Endothelial cell of umbilical vein (primary cell): ENCODE measurements around the gene KMT5B. TPM values are rescaled to one million over a fixed set of nuclear protein-coding genes. Genes with fewer than 3 reads are reported as not detected.

ENCODE experiments used
- BruUV-seq: library from RNA; stranded (reverse); fragments of 400-500 nt; replicated peaks from 2 replicates; lab custom pipeline; 2021; lab: Mats Ljungman, UMichigan
- CTCF ChIA-PET: fragments of 300-600, 350-600 bp; sonication (Branson Sonifier 250); formaldehyde crosslinking; loops from one replicate; lab custom pipeline; 2021; ENCODE audit warnings: antibody characterized with exemption, inconsistent platforms; lab: Charles Lee
- POLR2A ChIA-PET: fragments of 300-600, 350-600 bp; sonication (Branson Sonifier 250); formaldehyde crosslinking; loops from one replicate; lab custom pipeline; 2021; ENCODE audit warnings: antibody characterized with exemption, inconsistent platforms; lab: Charles Lee
- DNase-seq: peaks from one replicate; pipeline ENCODE4 v3.0.0-alpha.2; 2011; ENCODE audit warnings: low read depth, low spot score
- FAIRE-seq: peaks from 2 replicates; lab custom pipeline; 2011; peaks lifted over from hg19 to GRCh38; lab: Jason Lieb, UNC
- H2AFZ ChIP-seq: 2 replicates; pipeline ENCODE4 v1.6.0; 2012; ENCODE audit warnings: low read depth, low read length, control low read depth, inconsistent platforms
- H3K27ac ChIP-seq: 2 replicates; pipeline ENCODE4 v1.5.1; 2011; ENCODE audit warnings: low read depth, mild to moderate bottlenecking, control low read depth, low read length, moderate library complexity; ENCODE audit not compliant: insufficient read depth
- H3K27me3 ChIP-seq, 2 experiments: 2 replicates each; pipeline versions ENCODE4 v1.6.0 to v1.6.1; 2011; ENCODE audit warnings: low read length in 2 of 2, mixed read lengths in 1 of 2; ENCODE audit not compliant: control insufficient read depth in 2 of 2, insufficient read depth in 2 of 2
- H3K36me3 ChIP-seq, 2 experiments: 2 replicates in 1 of 2; 3 replicates in 1 of 2; pipeline ENCODE4 v1.5.1; 2011; ENCODE audit warnings: low read length in 2 of 2, mild to moderate bottlenecking in 1 of 2, moderate library complexity in 1 of 2; ENCODE audit not compliant: control insufficient read depth in 2 of 2, insufficient read depth in 2 of 2; ENCODE audit errors: extremely low read depth in 1 of 2
- H3K4me1 ChIP-seq: 3 replicates; pipeline ENCODE4 v1.5.1; 2011; ENCODE audit warnings: mild to moderate bottlenecking, low read length; ENCODE audit not compliant: control insufficient read depth, insufficient read depth; ENCODE audit errors: extremely low read depth
- H3K4me2 ChIP-seq: 2 replicates; pipeline ENCODE4 v1.6.1; 2011; ENCODE audit warnings: low read length, control low read depth, mixed read lengths; ENCODE audit not compliant: insufficient read depth
- H3K4me3 ChIP-seq, 3 experiments: fragments of 200-600 bp in 1 of 3; sonication (generic), shearing (Covaris generic) in 1 of 3; replicated peaks in 1 of 3; 2 replicates each; pipeline ENCODE4 v1.5.1; 2011 to 2016; ENCODE audit warnings: control low read depth in 3 of 3, low read length in 3 of 3, mild to moderate bottlenecking in 2 of 3, inconsistent platforms in 1 of 3, low read depth in 1 of 3, moderate library complexity in 1 of 3; ENCODE audit not compliant: insufficient read depth in 1 of 3
- H3K79me2 ChIP-seq: 2 replicates; pipeline ENCODE4 v1.6.0; 2012; ENCODE audit warnings: low read length, inconsistent platforms; ENCODE audit not compliant: control insufficient read depth, insufficient read depth
- H3K9ac ChIP-seq: replicated peaks from 2 replicates; pipeline ENCODE3; 2011; ENCODE audit warnings: low read length, control low read depth; ENCODE audit not compliant: insufficient read depth; ENCODE audit errors: extremely low read depth
- H3K9me1 ChIP-seq: replicated peaks from 3 replicates; pipeline ENCODE4 v1.6.0; 2011; ENCODE audit warnings: mild to moderate bottlenecking, low read length; ENCODE audit not compliant: control insufficient read depth, insufficient read depth; ENCODE audit errors: extremely low read depth
- H3K9me3 ChIP-seq: replicated peaks from 2 replicates; pipeline ENCODE4 v1.5.1; 2012; ENCODE audit warnings: low read length, inconsistent platforms; ENCODE audit not compliant: control insufficient read depth, insufficient read depth
- H4K20me1 ChIP-seq: replicated peaks from 2 replicates; pipeline ENCODE3; 2011; ENCODE audit warnings: mild to moderate bottlenecking, low read length; ENCODE audit not compliant: control insufficient read depth, insufficient read depth; ENCODE audit errors: extremely low read depth
- CTCF ChIP-seq, 2 donors: IDR thresholded peaks; 1 replicate in 1 of 2; 2 replicates in 1 of 2; pipeline ENCODE4 v1.5.1; 2011; ENCODE audit warnings: low read length in 2 of 2, mild to moderate bottlenecking in 2 of 2, moderate library complexity in 2 of 2, control low read depth in 1 of 2, inconsistent platforms in 1 of 2, low read depth in 1 of 2; ENCODE audit not compliant: insufficient read depth in 1 of 2; ENCODE audit errors: extremely low read depth in 1 of 2
- EZH2 ChIP-seq: IDR thresholded peaks from 2 replicates; pipeline ENCODE4 v1.6.1; 2012; ENCODE audit warnings: borderline replicate concordance, low read depth, mild to moderate bottlenecking, moderate library complexity, low read length, inconsistent platforms; ENCODE audit not compliant: severe bottlenecking
- FOS ChIP-seq: IDR thresholded peaks from 2 replicates; pipeline ENCODE4 v1.6.1; 2011; ENCODE audit warnings: mild to moderate bottlenecking, low read length, moderate library complexity, borderline replicate concordance; ENCODE audit not compliant: insufficient read depth
- GATA2 ChIP-seq: IDR thresholded peaks from 2 replicates; pipeline ENCODE4 v1.7.0; 2011; ENCODE audit warnings: low read depth, mild to moderate bottlenecking, moderate library complexity, mixed read lengths, low read length; ENCODE audit not compliant: insufficient read length, insufficient read depth
- JUN ChIP-seq: IDR thresholded peaks from 2 replicates; pipeline ENCODE4 v1.6.1; 2011; ENCODE audit warnings: borderline replicate concordance, low read depth; ENCODE audit not compliant: insufficient read length, insufficient read depth
- MAX ChIP-seq: IDR thresholded peaks from 2 replicates; pipeline ENCODE4 v1.6.1; 2011; ENCODE audit not compliant: insufficient read depth, insufficient read length
- MYC ChIP-seq: IDR thresholded peaks from one replicate; pipeline ENCODE4 v1.6.1; 2011; ENCODE audit warnings: mild to moderate bottlenecking, low read depth, low read length
- POLR2A ChIP-seq: IDR thresholded peaks from 2 replicates; pipeline ENCODE4 v1.6.1; 2012; ENCODE audit warnings: low read depth, mild to moderate bottlenecking, control low read depth, low read length
- POLR2AphosphoS5 ChIP-seq: IDR thresholded peaks from 2 replicates; pipeline ENCODE4 v1.6.1; 2012; ENCODE audit warnings: low read depth, mild to moderate bottlenecking, control low read depth, low read length, moderate library complexity; ENCODE audit not compliant: insufficient read depth
- dilution Hi-C: fragments of 300-500 bp; cut with MboI; formaldehyde crosslinking; loops from one replicate; pipeline ENCODE4 v1.15.0; 2019; ENCODE audit warnings: low sequenced_read_pairs; ENCODE audit not compliant: extremely low pct_ligation_motif_present
- intact Hi-C: fragments of 100-400 bp; cut with micrococcal nuclease; formaldehyde crosslinking; loops from one replicate; pipeline ENCODE4 v1.10.0; 2022
- polyA plus RNA-seq, 4 experiments: library from polyadenylated mRNA; depleted of rRNA in 3 of 4; stranded (reverse) in 3 of 4; unstranded in 1 of 4; fragments of >200 nt; gene quantifications; 2 replicates each; pipeline versions ENCODE4 v1.2.1 to v1.2.3, GENCODE V29; 2011 to 2012; ENCODE audit warnings: missing spikeins in 1 of 4
- total RNA-seq: library from RNA; stranded (reverse); gene quantifications from 2 replicates; pipeline ENCODE4 v1.2.3, GENCODE V29; 2021

The KMT5B gene
- total and polyA plus RNA-seq, 2 donors (not counting 3 experiments of a cell fraction or from before 2014, with no cell fraction given), result 10.1 to 36.3 TPM

DNA sequence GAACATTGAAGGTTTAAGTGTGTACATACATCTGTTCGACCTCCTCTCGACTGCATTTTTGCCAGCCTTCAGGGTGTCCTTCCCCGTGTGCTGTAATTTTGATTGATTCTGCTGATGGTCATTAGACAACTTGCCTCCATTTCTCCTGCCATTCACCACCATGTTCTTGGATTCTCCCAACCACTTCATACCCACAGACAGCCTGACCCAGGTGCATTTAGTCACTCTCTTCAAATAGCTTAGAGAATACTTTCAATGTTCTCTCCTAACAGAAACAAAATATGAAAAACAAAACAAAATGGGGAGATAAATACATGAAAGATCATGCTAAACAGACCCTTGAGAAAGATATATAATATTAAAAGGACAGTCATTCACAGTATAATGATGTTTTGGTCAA is 23.2 kb downstream of the KMT5B start:
- Histone ChIP-seq H3K36me3 (peaks cover 3 to 4% of the 10 kb centered on the region in 2 experiments), H3K4me3 (no peak overlapping the region), H3K4me1 (no peaks in the 10 kb centered on the region), H4K20me1 (peaks cover 9% of the 10 kb centered on the region), H3K9me1 (no peaks in the 10 kb centered on the region), H3K27me3 (no peaks in the 10 kb centered on the region), H3K27ac (no peak overlapping the region), H3K9me3 (no peaks in the 10 kb centered on the region), H3K4me2 (no peak overlapping the region), H3K79me2 (peaks cover 49% of the 10 kb centered on the region), H3K9ac (no peak overlapping the region), H2AFZ (no peak overlapping the region)
- no peak for DNase-seq
- dilution Hi-C loops (no loop called here), intact Hi-C loops (no loop called here)
- TF ChIP-seq CTCF (IDR thresholded peaks at IDR 0.05; ENCODE audit: extremely low read depth in 1 of 2, insufficient read depth in 1 of 2, low read depth in 1 of 2, low read length in 2 of 2) (no peak), MYC (no peak), POLR2AphosphoS5 (no peak), EZH2 (no peak), JUN (no peak), POLR2A (no peak), GATA2 (no peak), MAX (no peak), FOS (no peak)
- POLR2A ChIA-PET, result no interaction called here
- no peak for FAIRE-seq
- CTCF ChIA-PET, result interaction anchor here (0.6 to 1.2 kb wide), 2 partner anchors 14 to 19 kb away, joined by 4 to 6 read pairs; no protein-coding TSS in a partner anchor
- BruUV-seq, result no TSS peak
